CMK (cell line): ENCODE data around the gene ACOT7.

ENCODE experiments used
- DNase-seq: peaks from one replicate; pipeline ENCODE4 v3.0.0-alpha.2; 2010; ENCODE audit warnings: low read depth

The ACOT7 gene

DNA sequence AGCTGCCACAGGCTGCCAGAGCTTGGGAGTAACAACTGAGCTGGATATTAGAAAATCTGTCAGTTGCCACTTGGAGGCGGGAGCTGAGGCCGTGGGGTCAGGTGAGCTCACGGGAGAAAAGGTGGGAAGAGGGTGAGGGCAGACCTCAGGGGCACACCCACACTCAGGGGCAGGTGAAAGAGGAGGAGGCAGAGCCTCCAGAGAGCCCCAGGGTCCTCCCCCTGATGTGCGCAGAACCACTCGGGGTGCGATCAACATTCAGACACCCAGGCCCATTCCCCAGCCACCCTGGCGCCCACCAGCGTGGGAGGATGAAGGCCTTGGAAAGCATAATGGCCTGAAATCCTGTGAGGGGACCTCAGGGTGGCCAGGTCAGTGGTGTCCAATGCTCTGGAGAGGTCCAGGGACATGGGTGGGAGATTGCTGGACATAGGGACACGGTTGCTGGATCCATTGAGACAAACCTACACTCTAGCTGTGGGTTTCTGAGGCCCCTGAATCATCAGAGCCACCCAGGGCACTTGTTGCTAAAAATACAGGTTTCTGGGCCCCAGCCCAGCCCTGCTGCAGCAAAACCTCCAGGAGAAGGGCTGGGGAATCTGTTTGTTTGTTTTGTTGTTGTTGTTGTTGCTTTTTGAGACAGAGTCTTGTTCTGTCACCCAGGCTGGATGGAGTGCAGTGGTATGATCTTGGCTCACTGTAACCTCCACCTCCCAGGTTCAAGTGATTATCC, 83.3 kb downstream of the ACOT7 start:
- no peak for DNase-seq

GRCh38 chr1:6309564-6309963, 84.0 kb downstream of the ACOT7 start:
- DNase-seq: no peak

DNA sequence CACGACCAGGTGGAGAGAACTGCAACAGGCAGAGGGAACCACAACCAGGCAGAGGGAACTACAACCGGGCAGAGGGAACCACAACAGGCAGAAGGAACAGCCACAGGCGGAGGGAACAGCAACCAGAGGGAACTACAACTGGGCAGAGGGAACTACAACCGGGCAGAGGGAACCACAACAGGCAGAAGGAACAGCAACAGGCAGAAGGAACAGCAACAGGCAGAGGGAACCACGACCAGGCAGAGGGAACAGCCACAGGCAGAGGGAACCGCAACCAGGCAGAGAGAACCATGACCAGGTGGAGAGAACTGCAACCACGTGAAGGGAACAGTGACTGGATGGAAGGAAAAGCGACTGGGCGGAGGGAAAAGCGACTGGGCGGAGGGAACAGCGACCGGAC, 85.1 kb downstream of the ACOT7 start:
- no peak for DNase-seq

DNA sequence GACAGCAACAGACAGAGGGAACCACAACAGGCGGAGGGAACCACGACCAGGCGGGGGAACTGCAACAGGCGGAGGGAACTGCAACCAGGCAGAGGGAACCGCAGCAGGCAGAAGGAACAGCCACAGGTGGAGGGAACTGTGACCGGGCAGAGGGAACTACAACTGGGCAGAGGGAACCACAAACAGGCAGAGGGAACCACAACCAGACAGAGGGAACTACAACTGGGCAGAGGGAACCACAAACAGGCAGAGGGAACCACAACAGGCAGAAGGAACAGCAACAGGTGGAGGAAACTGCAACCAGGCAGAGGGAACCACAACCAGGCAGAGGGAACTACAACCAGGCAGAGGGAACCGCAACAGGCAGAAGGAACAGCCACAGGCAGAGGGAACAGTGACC, 85.9 kb downstream of the ACOT7 start:
- DNase-seq: peak; percentile 76

- DNase-seq: no peak
Observed at GRCh38 chr1:6307099-6307498, 86.5 kb downstream of the ACOT7 start.

DNA sequence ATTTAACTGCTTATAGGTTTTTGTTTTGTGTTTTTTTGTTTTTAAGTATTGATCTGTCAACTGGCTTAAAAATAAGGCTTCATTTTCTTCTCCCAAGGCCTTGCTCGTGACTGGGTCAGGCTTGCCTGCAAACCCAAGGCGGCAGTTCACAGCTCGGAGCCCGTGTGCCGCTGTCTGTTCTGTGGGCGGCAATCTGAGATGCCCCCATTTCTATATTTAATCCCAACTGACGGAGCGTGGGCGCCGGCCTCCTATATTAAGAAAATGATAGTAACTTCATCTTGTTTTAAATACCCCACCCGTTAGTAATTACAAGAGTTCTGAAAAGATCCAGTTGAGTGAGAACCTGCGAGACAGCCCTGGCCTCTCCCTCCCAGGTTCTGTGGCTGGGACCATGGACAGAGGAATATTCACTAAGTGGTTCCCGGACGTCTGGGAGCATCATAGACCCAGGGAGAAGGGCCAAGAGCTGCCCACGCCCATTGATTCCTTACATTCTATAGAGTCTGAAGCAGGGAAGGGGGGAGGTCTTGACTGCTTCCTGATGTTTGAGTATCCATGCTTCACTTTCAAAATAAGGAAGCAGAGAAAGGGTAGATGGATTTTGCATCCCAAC, 90.1 kb downstream of the ACOT7 start:
- no peak for DNase-seq

DNA sequence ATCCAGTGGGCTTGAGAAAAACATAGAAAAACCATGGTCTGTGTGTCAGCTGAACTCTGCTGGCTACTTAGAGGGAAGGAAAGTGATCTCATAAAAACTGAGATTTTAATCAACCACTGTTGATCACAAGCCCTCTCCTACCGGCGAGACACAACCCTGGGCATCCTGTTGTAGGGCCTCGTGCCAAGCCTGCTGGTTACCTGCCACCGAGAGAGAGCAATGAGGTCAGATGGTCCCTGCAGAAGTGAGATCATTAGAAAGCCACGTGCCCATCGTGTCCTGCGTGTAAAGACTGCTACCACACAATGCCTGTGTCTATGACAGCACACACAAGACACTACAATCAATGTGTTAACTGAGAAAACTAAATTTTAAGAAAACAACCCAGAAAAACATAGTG, 91.0 kb downstream of the ACOT7 start:
- DNase-seq: no peak

DNA sequence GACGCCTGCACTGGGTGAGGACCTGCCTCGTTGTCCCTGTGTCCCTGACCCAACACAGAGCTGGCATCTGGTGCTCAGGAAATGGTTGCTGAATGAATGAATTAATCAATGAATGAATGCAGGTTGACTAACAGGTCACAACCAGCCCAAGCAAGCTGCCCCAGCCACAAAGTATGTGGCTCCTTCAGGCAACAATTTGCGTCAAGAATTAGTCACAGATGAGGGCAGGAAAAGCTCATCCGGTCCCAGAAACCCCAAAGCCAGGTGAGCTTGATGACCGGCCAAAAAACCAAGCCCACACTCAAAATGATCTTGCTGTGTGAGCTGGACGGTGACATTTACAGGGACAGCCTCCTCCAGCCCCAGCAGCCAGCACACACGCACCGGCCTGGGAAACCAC, 92.0 kb downstream of the ACOT7 start:
- no peak for DNase-seq

DNA sequence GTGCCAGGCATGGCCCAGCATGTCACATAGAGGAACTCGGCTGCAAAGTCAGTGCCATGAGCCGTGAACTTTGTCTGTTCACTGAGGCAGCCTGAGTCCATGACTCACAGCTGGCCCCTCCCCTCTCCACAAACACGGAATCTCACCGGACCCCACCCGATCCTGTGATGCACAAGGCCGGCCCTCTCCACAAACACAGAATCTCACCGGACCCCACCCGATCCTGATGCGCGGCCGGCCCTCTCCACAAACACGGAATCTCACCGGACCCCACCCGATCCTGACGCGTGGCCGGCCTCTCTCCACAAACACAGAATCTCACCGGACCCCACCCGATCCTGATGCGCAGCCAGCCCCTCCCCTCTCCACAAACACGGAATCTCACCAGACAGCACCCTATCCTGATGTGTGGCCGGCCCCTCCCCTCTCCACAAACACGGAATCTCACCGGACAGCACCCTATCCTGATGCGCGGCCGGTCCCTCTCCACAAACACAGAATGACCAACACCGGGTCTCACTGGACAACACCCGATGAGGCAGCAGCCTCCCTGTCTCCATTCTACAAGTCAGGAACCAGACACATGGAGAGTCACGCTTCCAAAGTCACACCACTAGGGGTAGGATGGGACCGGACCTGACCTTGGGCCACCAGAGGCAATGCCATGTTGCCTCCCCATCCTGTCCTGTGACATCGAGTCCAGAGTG, 93.1 kb downstream of the ACOT7 start:
- DNase-seq: no peak

DNA sequence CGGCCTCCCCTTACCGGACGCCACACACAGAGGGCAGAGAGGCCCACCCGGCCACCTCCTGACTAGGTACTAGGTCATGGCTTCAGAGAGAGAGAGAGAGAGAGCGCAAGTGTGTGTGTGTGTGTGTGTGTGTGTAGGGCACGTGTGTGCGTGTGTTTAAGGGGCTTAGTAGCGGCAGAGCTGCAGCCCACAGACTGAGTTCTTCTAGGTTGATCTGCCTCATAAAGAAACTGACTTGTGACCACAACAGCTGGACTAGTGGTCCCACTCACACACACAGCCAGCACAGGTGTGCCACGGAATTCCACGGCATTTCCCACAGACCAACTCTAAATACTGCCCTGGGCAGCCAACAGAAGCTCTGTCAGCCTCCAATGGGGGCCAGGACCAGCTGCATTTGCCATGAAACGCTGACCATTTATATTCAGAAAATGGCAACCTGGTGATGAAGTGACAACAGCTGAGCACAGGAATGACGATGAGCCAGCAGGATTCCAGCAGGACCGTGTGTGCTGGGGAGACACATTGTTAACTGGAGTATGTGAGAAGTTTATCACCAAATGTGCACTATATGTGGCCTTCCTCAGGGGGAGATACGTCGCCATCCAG, 93.9 kb downstream of the ACOT7 start:
- no peak for DNase-seq

GRCh38 chr1:6298940-6299465, 94.6 kb downstream of the ACOT7 start:
- DNase-seq: no peak

DNA sequence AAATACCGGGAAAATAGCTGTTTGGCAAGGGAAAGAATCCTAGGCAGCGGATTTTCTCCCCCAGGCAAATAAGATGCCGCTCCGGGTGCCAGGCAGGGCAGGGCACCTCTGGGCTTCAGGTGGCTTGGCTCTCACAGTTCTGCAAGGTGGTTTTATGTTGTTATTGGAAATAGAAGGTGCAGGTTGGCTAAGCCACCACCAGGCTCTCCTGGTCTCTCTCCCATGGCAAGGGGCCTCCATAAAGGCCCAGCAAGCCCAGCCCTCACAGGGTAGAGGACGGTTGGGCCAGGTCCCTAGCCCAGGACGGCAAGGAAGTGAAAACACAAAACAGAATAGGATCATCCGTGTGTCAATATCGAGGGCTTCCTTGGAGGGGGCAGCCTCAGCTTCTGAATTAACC, 95.0 kb downstream of the ACOT7 start:
- no peak for DNase-seq

DNA sequence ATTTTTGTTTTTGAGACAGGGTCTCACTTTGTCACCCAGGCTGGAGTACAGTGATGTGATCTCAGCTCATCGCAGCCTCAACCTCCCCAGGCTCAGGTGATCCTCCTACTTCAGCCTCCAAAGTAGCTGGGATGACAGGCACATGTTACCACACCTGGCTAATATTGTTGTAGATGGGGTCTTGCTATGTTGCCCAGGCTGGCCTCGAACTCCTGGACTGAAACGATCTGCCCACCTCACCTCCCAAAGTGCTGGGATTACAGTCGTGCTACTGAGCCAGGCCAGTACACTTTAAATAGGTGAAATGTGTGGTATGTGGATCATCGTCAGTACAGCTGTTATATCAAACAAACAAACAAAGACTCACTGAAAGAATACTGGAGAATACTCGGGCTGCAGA, 97.7 kb downstream of the ACOT7 start:
- no peak for DNase-seq

DNA sequence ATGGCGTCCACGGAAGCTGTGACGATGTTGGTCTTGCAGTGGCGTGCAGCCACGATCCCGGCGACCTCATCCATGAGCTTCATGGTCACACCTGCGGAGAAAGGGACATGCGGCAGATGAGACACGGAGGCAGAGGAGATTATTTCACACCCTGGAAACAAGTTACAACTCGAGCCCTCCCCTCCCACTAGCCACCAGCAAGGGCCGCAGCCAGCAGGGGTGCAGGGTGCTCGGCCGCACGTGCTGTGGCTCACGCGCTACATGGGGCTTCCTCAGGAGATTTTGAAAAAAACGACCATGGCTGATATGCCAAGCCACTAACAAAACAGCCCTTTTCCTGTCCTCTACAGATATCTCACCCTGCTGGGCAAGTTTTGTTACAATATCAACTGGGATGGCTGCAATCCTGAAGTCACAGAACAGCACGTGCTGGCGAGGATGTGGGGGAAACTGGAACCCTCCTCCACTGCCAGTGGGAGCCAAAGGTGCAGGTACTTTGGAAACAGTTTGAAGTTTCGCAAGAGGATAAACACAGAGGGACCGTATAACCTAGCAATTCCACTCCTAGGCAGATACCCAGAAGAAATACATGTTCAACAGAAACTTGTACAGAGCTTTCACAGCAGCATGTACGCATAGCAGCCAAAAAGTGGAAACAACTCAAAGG, 98.5 kb downstream of the ACOT7 start:
- no peak for DNase-seq

DNA sequence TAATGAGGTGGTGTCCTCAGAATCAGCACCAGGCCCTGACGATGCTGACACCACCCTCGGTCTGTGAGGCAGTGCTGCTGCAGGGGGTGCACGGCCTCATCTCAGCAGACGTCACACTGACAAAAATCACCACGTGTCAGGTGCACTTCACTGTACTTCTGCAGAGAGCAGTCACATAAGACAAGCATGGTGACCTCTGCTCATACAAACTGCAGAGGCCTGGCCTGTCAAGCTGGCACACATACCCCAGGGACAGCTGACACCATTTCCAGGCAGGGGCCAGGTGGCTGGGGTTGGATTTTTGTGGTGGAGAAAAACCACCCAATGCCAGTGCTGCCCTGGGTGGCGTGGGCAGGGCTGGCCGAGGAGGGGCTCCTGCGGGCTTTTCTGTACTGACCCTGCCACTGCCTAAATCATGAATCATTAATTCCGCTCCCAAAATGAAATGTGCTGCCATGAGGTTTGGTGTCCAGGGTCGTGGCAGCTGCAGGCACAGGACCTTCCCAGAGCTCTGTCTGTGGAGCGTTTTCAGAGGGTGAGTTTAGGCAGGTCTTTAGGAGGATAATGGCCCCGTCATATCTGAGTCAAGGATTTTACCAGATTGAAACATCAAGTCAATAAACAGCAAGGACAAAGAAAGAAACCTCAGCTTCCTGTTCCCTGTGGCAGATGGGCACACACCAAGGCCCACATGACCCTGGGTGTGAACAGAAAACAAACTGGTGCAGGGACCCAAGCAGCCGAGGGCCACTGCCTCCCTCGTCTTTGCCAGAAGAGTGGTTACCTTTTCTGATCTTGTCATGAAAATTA, 99.3 kb downstream of the ACOT7 start:
- no peak for DNase-seq

- no peak for DNase-seq
Observed at GRCh38 chr1:6292102-6292501, 101.5 kb downstream of the ACOT7 start.

GRCh38 chr1:6288665-6289064, 104.9 kb downstream of the ACOT7 start:
- DNase-seq: no peak

GRCh38 chr1:6288026-6288425, 105.5 kb downstream of the ACOT7 start:
- no peak for DNase-seq

- no peak for DNase-seq
Observed at GRCh38 chr1:6287431-6287886, 106.1 kb downstream of the ACOT7 start.

DNA sequence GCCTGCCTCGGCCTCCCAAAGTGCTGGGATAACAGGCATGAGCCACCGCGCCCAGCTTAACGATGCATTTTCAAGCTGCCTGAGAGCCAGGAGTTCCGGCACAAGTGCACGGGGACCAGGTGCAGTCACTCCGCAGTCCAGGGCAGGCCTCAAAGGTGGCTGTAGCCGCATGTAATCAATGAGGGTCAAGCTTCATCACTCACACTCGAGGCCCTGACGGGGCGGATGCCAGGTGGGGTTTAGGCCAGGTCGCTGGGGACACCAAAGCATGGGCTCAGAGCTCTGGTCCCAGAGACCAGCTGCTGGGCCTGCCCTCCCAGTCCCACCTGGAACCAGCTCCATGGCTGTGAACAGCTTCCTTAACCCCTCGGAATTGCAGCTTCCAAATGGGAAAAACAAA, 106.5 kb downstream of the ACOT7 start:
- DNase-seq: no peak

- no peak for DNase-seq
Observed at GRCh38 chr1:6286266-6286665, 107.3 kb downstream of the ACOT7 start.
